IPS DF 6.9 (cell line): ENCODE data around the gene EXOC6.
A peak's percentile ranks its signal among the peaks of the same experiment; 100 is the strongest.

Experiments
- DNase-seq: peaks from one replicate; pipeline ENCODE4 v3.0.0-alpha.2; 2013; ENCODE audit warnings: low read depth, low spot score
- H3K27ac ChIP-seq: one replicate; pipeline ENCODE4 v1.5.1; 2013; ENCODE audit warnings: low read length, control low read depth
- H3K27me3 ChIP-seq: 2 replicates; pipeline ENCODE4 v1.6.1; 2013; ENCODE audit warnings: mild to moderate bottlenecking, low read length; ENCODE audit not compliant: control insufficient read depth, insufficient read depth
- H3K36me3 ChIP-seq: 2 replicates; pipeline ENCODE4 v1.6.1; 2013; ENCODE audit warnings: low read length; ENCODE audit not compliant: control insufficient read depth, insufficient read depth
- H3K4me1 ChIP-seq: 2 replicates; pipeline ENCODE4 v1.6.1; 2013; ENCODE audit warnings: low read length; ENCODE audit not compliant: control insufficient read depth, insufficient read depth
- H3K4me3 ChIP-seq: 2 replicates; pipeline ENCODE4 v1.5.1; 2013; ENCODE audit warnings: mild to moderate bottlenecking, low read length
- H3K9me3 ChIP-seq: 2 replicates; pipeline ENCODE4 v1.6.1; 2013; ENCODE audit warnings: low read length, inconsistent platforms; ENCODE audit not compliant: control insufficient read depth, insufficient read depth
- WGBS: extraction: QIAGEN DNeasy Blood & Tissue Kit; methylation state at CpG from one replicate; pipeline ENCODE4 v1.1.7; 2013; ENCODE audit warnings: mixed read lengths, missing lambda C conversion rate; ENCODE audit not compliant: insufficient read length, insufficient coverage; 5-methylcytosine and 5-hydroxymethylcytosine counted together

Gene EXOC6

DNA sequence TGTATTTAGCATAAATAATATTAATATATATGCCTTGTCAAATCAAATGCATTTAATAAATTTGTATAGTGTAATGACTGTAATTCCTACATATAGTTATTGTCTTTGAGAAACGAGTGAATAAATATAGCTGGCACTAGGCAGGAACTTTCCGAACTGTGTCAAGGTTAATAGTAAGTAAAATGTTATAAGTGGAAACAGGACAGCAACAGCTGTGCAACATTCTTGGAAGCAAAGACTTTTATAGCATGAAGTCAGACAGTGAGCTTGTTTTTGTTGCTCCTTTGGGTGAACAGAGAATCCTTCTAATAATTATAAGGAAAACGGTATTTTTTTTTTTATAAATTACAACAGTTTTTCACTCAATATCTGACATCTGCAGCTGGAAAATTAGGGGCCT lies 14.0 kb upstream of the EXOC6 start:
- Histone ChIP-seq H3K4me1 (peaks cover 2% of the 10 kb centered on the region; the same call in 1 of the 2 replicates), H3K36me3 (no peaks in the 10 kb centered on the region), H3K4me3 (no peak overlapping the region), H3K27me3 (no peaks in the 10 kb centered on the region), H3K9me3 (no peaks in the 10 kb centered on the region), H3K27ac (no peak overlapping the region)
- no CpG with 5 or more reads among the region's 3 CpGs for WGBS
- DNase-seq, result no peak

DNA sequence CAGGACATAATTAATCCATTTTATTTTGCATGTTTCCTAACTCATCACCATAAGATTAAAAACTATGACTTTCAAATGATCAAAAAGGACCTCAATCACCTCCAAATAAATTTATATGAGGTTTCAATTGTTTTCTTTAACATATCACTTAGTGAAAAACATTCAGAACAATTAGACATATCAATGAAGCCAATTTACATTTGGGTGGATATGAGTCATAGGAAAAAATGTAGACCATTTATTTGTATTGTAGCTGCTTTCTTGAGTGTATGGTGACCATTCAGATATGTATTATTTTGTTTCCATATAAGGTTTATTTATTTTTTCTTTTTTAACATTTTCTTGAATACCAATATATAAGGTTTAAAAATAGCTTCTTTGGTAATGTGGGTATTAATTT lies 13.3 kb upstream of the EXOC6 start:
- H3K4me1 ChIP-seq, result peaks cover 2% of the 10 kb centered on the region; the same call in 1 of the 2 replicates
- no peak for DNase-seq
- H3K27ac ChIP-seq, result no peak overlapping the region
- no peaks in the 10 kb centered on the region for H3K9me3 ChIP-seq
- H3K27me3 ChIP-seq, result no peaks in the 10 kb centered on the region
- H3K36me3 ChIP-seq, result no peaks in the 10 kb centered on the region
- H3K4me3 ChIP-seq, result no peak overlapping the region

DNA sequence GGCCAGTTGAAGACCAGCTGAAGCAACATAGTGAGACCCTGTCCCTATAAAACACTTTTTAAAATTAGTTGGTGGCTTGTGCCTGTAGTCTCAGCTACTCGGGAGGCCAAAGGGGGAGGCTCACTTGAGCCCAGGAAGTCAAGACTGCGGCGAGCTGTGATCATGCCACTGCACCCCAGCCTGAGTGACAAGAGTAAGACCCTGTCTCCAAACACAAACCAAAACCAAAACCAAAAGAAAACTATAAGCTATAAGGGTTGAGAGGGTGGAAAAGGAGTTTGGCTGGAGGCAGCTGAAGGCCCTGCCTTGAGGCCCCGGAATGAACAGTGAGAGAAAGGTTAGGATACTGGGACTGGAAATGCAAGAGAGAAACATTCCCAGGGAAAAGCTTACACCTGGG lies 10.9 kb upstream of the EXOC6 start:
- no peak for DNase-seq
- Histone ChIP-seq H3K4me1 (0 out of 2 replicates have a peak, but pooled peaks cover 1% of the 10 kb centered on the region), H3K27me3 (no peaks in the 10 kb centered on the region), H3K9me3 (no peaks in the 10 kb centered on the region), H3K27ac (no peak overlapping the region), H3K36me3 (no peaks in the 10 kb centered on the region), H3K4me3 (no peak overlapping the region)
- no CpG with 5 or more reads among the region's 4 CpGs for WGBS

DNA sequence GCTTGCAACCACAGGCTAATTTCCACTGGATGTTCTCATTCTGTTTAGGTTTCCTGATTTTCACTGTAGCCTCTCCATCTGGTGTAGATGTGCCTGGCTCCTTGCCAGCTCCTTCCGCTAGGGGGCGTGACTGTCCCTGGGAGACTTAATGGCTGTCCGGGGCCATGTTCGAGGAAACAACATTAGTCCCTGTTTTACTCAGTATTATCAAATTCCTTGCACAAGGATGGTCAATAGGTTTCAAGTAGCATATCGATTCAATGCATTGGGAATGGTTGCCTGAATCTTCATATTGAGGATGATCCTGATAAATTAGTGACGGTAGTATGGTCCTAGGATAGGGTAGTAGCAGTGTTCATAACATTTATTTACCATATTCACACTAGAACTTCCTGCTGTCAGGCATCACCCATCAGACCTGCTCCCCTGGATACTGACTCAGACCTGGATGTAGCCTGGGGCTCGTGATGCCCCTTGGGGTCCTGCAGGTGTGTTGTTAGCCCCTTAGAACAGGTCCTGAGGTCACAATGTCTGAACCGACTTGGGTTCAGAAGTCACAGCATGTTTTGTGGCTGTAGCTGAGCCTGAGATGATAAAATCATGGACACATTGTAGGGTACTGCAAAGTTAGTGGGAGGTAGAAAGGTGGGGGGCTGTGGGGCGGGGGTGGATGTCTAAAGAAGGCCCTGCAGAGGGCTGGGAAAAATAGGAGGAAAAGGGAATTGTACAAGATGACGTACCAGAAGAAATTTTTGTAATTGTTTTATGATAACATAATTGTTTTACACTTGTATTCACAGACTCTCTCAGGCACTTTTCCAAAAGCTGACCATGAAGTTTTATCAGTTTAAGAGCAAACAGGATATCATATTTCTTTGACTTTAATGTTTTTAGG lies 8.9 kb upstream of the EXOC6 start:
- WGBS, result no CpG with 5 or more reads among the region's 10 CpGs

DNA sequence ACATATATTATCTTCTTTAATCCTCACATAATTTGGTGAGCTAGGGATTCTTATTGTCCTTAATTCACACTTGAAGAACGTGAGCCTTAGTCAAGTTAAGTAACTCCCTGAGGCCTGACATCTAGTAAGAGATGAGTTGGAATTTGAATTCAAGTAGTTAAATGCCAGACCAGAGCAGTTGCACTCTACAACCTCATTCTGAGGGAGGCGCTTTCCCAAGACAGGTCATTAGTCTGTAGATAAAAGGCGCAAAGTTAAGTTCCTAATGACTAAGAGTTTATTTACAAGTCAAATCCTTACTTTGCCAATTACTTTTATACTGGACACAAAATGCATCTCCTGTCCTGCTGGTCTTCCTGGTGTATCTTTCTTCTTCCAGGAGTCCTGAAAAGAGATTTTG lies 3.6 kb upstream of the EXOC6 start:
- Histone ChIP-seq H3K9me3 (no peaks in the 10 kb centered on the region), H3K36me3 (no peaks in the 10 kb centered on the region), H3K4me3 (no peak overlapping the region), H3K27ac (no peak overlapping the region), H3K4me1 (no peaks in the 10 kb centered on the region), H3K27me3 (peaks cover 9% of the 10 kb centered on the region; the same call in 1 of the 2 replicates)
- no CpG with 5 or more reads among the region's 3 CpGs for WGBS
- DNase-seq, result no peak

More for the DNA sequence above, 8.9 kb upstream of the EXOC6 start:
- Histone ChIP-seq H3K4me1 (0 out of 2 replicates have a peak, but pooled peaks cover 1% of the 10 kb centered on the region), H3K4me3 (no peak overlapping the region), H3K27me3 (no peaks in the 10 kb centered on the region), H3K27ac (no peak overlapping the region), H3K36me3 (no peaks in the 10 kb centered on the region), H3K9me3 (no peaks in the 10 kb centered on the region)
- DNase-seq, result peak; percentile 41

DNA sequence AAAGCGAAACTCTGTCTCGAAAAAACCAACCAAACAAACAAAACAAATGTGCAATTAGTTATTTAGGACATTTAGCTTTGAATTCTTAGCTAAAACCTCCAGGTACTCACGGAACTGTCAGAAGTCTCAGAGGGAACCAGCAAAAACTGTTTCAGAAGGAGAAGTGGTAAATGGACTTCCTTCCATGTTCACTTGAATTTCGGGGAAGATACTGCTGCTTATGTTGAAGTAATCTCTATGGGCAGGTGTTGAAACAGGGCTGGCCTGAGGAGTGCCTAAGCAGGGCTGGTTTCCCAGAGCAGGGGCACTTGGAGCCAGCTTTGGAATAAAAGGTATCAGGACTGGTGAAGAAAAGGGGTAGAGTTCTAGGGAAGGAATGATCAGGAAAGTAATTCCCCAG lies 2.4 kb upstream of the EXOC6 start:
- Histone ChIP-seq H3K4me3 (no peak overlapping the region), H3K9me3 (no peaks in the 10 kb centered on the region), H3K36me3 (no peaks in the 10 kb centered on the region), H3K4me1 (no peaks in the 10 kb centered on the region), H3K27ac (no peak overlapping the region), H3K27me3 (peaks cover 10% of the 10 kb centered on the region; the same call in 1 of the 2 replicates)
- no peak for DNase-seq
- no CpG with 5 or more reads among the region's 4 CpGs for WGBS

DNA sequence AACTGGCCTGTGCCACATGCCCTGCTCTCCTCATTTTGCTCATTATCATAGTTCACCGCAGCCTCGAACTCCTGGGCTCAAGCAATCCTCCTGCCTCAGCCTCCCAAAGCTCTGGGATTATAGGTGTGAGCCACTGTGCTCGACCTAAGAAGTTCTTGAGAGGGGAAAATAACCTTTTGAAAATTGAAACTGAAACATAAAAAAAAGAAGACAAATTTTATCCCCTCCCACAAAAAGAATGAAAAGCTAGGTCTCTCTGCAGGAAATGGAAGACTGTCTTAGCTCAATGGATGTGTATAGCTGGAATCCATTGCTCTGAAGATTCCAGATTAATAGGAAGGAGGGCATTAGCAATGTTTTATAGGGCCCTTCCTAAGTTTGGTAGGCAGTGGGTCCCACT lies 2.0 kb upstream of the EXOC6 start:
- WGBS, result no CpG with 5 or more reads among the region's 3 CpGs
- no peak for DNase-seq
- no peak overlapping the region for H3K27ac ChIP-seq

DNA sequence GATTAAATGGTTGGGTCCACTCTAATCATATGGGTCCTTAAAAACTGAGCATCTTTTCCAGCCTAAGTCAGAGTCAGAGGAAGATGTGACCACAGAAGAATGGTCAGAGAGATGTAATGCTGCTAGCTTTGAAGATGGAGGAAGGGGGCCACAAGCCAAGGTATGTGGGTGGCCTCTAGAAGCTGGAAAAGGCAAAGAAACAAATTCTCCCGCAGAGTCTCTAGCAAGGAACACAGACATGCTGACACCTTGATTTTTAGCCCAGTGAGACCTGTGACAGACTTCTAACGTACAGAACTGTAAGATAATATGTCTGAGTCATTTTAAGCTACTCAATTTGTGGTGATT lies 1.5 kb upstream of the EXOC6 start:
- no peak overlapping the region for H3K4me3 ChIP-seq
- peaks cover 10% of the 10 kb centered on the region; the same call in 1 of the 2 replicates for H3K27me3 ChIP-seq
- DNase-seq, result no peak
- H3K36me3 ChIP-seq, result no peaks in the 10 kb centered on the region
- no peaks in the 10 kb centered on the region for H3K9me3 ChIP-seq
- no CpG with 5 or more reads among the region's 2 CpGs for WGBS
- H3K27ac ChIP-seq, result no peak overlapping the region
- no peaks in the 10 kb centered on the region for H3K4me1 ChIP-seq

More for the DNA sequence above, 2.0 kb upstream of the EXOC6 start:
- no peak overlapping the region for H3K4me3 ChIP-seq
- H3K27me3 ChIP-seq, result peaks cover 10% of the 10 kb centered on the region; the same call in 1 of the 2 replicates
- H3K4me1 ChIP-seq, result no peaks in the 10 kb centered on the region
- no peaks in the 10 kb centered on the region for H3K9me3 ChIP-seq
- H3K36me3 ChIP-seq, result no peaks in the 10 kb centered on the region

DNA sequence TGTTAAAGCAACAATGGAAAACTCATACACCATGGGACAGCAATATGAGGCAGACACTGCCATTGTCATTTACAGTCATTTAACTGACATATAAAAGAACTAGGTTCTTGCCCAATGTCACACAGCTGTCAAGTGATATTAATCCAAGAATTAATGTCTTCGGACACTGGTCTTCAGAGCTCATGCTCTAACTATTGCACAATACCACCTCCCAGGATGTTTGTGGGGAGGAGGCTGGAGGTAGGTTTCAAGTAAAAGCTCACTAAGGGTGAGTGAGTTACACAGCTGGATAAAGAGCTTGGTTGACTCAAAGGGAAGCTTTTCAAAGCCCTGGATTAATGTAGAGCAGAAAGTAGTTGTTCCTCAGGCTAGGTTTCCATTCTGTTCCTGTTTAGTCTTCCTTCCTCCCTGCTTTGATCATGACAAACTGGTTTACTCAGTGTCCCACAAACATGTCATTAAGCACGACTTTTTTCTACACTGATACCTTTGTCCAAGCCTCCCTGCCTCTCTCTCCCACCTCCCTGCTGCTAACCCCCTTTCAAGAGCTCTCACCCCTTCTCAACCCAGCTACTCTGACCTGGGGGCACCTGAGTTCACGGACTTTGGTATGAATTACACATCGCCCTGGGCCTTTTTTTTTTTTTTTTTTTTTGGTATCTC lies 987 bp upstream of the EXOC6 start:
- Histone ChIP-seq H3K27me3 (peaks cover 10% of the 10 kb centered on the region; the same call in 1 of the 2 replicates), H3K4me3 (no peak overlapping the region), H3K4me1 (no peaks in the 10 kb centered on the region), H3K27ac (no peak overlapping the region), H3K9me3 (no peaks in the 10 kb centered on the region), H3K36me3 (no peaks in the 10 kb centered on the region)
- WGBS, result no CpG with 5 or more reads among the region's 4 CpGs
- DNase-seq, result no peak

DNA sequence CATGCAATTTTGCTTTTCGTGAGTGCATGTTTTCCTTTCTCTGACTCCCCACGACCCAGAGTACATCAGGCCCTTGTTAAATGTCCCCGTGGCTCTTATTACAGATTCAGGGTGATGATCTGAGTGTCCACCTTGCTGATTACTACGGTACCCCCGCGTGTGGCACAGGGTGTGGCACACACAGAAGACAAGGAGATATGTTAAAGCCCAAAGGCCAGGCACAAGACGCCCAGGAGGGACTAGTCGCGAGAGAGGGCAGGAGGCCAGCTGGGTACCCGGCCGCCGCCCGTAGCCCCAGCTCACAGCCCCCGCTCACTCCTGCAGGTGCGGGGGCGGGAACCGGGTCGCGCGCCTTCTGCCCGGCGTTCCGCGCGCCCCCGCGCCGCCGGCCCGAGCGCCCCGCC lies 281 bp upstream of the EXOC6 start:
- no peak overlapping the region for H3K27ac ChIP-seq
- DNase-seq, result no peak
- WGBS, result no CpG with 5 or more reads among the region's 32 CpGs
- H3K4me3 ChIP-seq, result peak overlapping the region; percentile 34; the same call in 1 of the 2 replicates
- H3K9me3 ChIP-seq, result no peaks in the 10 kb centered on the region
- H3K27me3 ChIP-seq, result peaks cover 10% of the 10 kb centered on the region; the same call in 1 of the 2 replicates
- H3K4me1 ChIP-seq, result no peaks in the 10 kb centered on the region
- H3K36me3 ChIP-seq, result no peaks in the 10 kb centered on the region
